ENCODE measurements around the gene RANGRF.

The RANGRF gene

DNA sequence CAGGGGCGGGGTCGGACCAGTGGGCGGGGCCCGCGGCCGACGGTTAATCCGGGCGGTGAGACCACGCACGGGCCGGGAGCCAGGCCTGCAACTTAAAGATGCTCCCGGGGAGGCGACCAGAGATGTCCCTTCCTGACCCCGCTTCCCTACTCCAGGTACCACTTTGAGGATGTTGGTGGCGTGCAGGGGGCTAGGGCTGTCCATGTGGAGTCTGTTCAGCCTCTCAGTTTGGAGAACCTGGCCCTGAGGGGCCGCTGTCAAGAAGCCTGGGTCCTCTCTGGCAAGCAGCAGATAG, 580 bp downstream of the RANGRF start:
- Histone ChIP-seq H2BK12ac (ENCODE audit: low read length in 2 of 2) (peak overlapping the region in 1 of 2 experiments; percentile 17), H3K79me1 (replicated peaks; ENCODE audit: low read length, poor library complexity, severe bottlenecking) (peaks cover 17% of the 10 kb centered on the region), H3K27me3 (ENCODE audit: control insufficient read depth in 1 of 2, insufficient read depth in 1 of 2, low read length in 2 of 2) (no peaks in the 10 kb centered on the region), H3K18ac (ENCODE audit: low read depth in 1 of 2, low read length in 2 of 2) (peak overlapping the region; percentile 35 to 78), H2BK120ac (ENCODE audit: low read depth, low read length) (no peak overlapping the region), H3K9ac (ENCODE audit: low read length) (peak overlapping the region; percentile 94), H2BK5ac (ENCODE audit: low read depth, low read length, poor library complexity, severe bottlenecking) (no peak overlapping the region), H4K91ac (ENCODE audit: low read length) (peak overlapping the region; percentile 52), H2BK15ac (ENCODE audit: low read depth, poor library complexity, severe bottlenecking) (no peak overlapping the region), H2AFZ (ENCODE audit: low read depth, low read length) (peak overlapping the region; percentile 67), H3K4me3 (ENCODE audit: insufficient read depth in 1 of 2, low read depth in 1 of 2, low read length in 2 of 2) (peak overlapping the region; percentile 83 to 86), H3K4me1 (ENCODE audit: control insufficient read depth, insufficient read depth, low read depth, low read length) (peaks cover 10% of the 10 kb centered on the region), H3K23ac (ENCODE audit: low read length in 2 of 2) (peak overlapping the region in 1 of 2 experiments; percentile 32), H2AK5ac (ENCODE audit: low read length, severe bottlenecking) (no peak overlapping the region), H4K8ac (ENCODE audit: low read length) (peak overlapping the region; percentile 45), H3K27ac (ENCODE audit: low read length, poor library complexity, severe bottlenecking) (no peak overlapping the region), H3K14ac (ENCODE audit: low read length in 2 of 2) (peak overlapping the region in 1 of 2 experiments; percentile 86), H3K4me2 (ENCODE audit: low read length, poor library complexity, severe bottlenecking) (peak overlapping the region; percentile 84), H3K4ac (ENCODE audit: low read depth in 1 of 2, low read length in 2 of 2) (peak overlapping the region in 1 of 2 experiments; percentile 64), H3K36me3 (ENCODE audit: control insufficient read depth in 1 of 2, insufficient read depth in 2 of 2, low read depth in 1 of 2, low read length in 2 of 2) (peaks cover 0 to 9% of the 10 kb centered on the region in 2 experiments), H3K9me3 (ENCODE audit: control insufficient read depth, low read length) (no peaks in the 10 kb centered on the region)
- no peak for DNase-seq
- 6% methylated on average over 10 of the region's 17 CpGs for WGBS

- WGBS, result 41% methylated on average over 3 of the region's 3 CpGs
- Histone ChIP-seq H3K4ac (ENCODE audit: low read depth in 1 of 2, low read length in 2 of 2) (no peak overlapping the region), H3K4me1 (ENCODE audit: control insufficient read depth, insufficient read depth, low read depth, low read length) (peaks cover 15% of the 10 kb centered on the region), H4K8ac (ENCODE audit: low read length) (no peak overlapping the region), H3K9me3 (ENCODE audit: control insufficient read depth, low read length) (no peaks in the 10 kb centered on the region), H2AK5ac (ENCODE audit: low read length, severe bottlenecking) (no peak overlapping the region), H3K23ac (ENCODE audit: low read length in 2 of 2) (no peak overlapping the region), H3K27me3 (ENCODE audit: control insufficient read depth in 1 of 2, insufficient read depth in 1 of 2, low read length in 2 of 2) (no peaks in the 10 kb centered on the region), H2BK12ac (ENCODE audit: low read length in 2 of 2) (no peak overlapping the region), H3K36me3 (ENCODE audit: control insufficient read depth in 1 of 2, insufficient read depth in 2 of 2, low read depth in 1 of 2, low read length in 2 of 2) (peaks cover 0 to 9% of the 10 kb centered on the region in 2 experiments), H2BK120ac (ENCODE audit: low read depth, low read length) (no peak overlapping the region), H2AFZ (ENCODE audit: low read depth, low read length) (no peak overlapping the region), H2BK5ac (ENCODE audit: low read depth, low read length, poor library complexity, severe bottlenecking) (no peak overlapping the region), H3K9ac (ENCODE audit: low read length) (peak overlapping the region; percentile 94), H3K79me1 (replicated peaks; ENCODE audit: low read length, poor library complexity, severe bottlenecking) (peaks cover 17% of the 10 kb centered on the region), H3K4me2 (ENCODE audit: low read length, poor library complexity, severe bottlenecking) (no peak overlapping the region), H3K4me3 (ENCODE audit: insufficient read depth in 1 of 2, low read depth in 1 of 2, low read length in 2 of 2) (peak overlapping the region in 1 of 2 experiments; percentile 86), H3K14ac (ENCODE audit: low read length in 2 of 2) (no peak overlapping the region), H2BK15ac (ENCODE audit: low read depth, poor library complexity, severe bottlenecking) (no peak overlapping the region), H3K27ac (ENCODE audit: low read length, poor library complexity, severe bottlenecking) (no peak overlapping the region), H4K91ac (ENCODE audit: low read length) (no peak overlapping the region), H3K18ac (ENCODE audit: low read depth in 1 of 2, low read length in 2 of 2) (no peak overlapping the region)
- no peak for DNase-seq
Observed at GRCh38 chr17:8290043-8290442, 1.6 kb downstream of the RANGRF start.

DNA sequence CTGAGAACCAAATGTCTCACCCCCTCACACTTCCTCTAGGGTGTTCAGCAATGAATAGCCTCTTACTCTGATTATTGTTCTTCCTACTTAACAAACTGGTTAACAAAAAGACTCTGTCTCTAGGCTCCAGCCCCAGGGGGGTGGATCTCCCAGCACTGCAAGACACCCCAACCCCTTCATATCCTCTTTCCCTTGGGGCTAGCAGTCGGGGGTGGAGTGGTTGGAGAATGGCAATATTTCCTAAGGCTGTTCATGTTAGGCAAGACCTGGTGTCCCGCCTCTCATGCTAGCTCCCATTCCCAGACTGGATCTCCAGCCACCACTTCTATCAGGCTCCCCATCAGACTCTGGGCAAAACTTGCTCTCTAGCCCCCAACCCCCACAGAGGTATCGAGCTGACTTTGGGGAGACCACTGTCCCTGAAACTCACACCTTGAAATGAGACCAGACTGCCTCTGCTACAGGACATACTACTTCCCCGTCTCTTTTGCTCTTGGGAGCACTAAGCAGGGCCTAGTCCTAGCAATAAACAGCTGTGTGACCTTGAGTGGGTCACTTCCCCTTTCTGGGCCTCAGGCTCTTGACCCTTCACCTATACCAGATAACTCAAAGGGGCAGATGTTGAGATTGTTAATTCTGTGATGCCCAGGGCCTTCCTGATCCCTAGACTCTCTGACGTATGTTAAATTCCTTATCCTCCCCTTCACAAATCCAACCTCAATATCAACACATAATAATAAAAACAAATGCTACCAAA, 4.3 kb downstream of the RANGRF start:
- H3K18ac ChIP-seq (ENCODE audit: low read depth in 1 of 2, low read length in 2 of 2), result no peak overlapping the region
- no peak overlapping the region for H2BK5ac ChIP-seq (ENCODE audit: low read depth, low read length, poor library complexity, severe bottlenecking)
- H2BK15ac ChIP-seq (ENCODE audit: low read depth, poor library complexity, severe bottlenecking), result no peak overlapping the region
- H3K23ac ChIP-seq (ENCODE audit: low read length in 2 of 2), result no peak overlapping the region
- no peak overlapping the region for H3K4me3 ChIP-seq (ENCODE audit: insufficient read depth in 1 of 2, low read depth in 1 of 2, low read length in 2 of 2)
- H4K8ac ChIP-seq (ENCODE audit: low read length), result no peak overlapping the region
- 71% methylated on average over 5 of the region's 5 CpGs for WGBS
- H2BK120ac ChIP-seq (ENCODE audit: low read depth, low read length), result no peak overlapping the region
- H3K27me3 ChIP-seq (ENCODE audit: control insufficient read depth in 1 of 2, insufficient read depth in 1 of 2, low read length in 2 of 2), result no peaks in the 10 kb centered on the region
- H3K36me3 ChIP-seq (ENCODE audit: control insufficient read depth in 1 of 2, insufficient read depth in 2 of 2, low read depth in 1 of 2, low read length in 2 of 2), result peaks cover 0 to 9% of the 10 kb centered on the region in 2 experiments
- no peak overlapping the region for H4K91ac ChIP-seq (ENCODE audit: low read length)
- H3K4ac ChIP-seq (ENCODE audit: low read depth in 1 of 2, low read length in 2 of 2), result no peak overlapping the region
- no peaks in the 10 kb centered on the region for H3K9me3 ChIP-seq (ENCODE audit: control insufficient read depth, low read length)
- no peak overlapping the region for H2BK12ac ChIP-seq (ENCODE audit: low read length in 2 of 2)
- H3K4me1 ChIP-seq (ENCODE audit: control insufficient read depth, insufficient read depth, low read depth, low read length), result peaks cover 14% of the 10 kb centered on the region
- no peak overlapping the region for H3K27ac ChIP-seq (ENCODE audit: low read length, poor library complexity, severe bottlenecking)
- H3K9ac ChIP-seq (ENCODE audit: low read length), result no peak overlapping the region
- no peak overlapping the region for H3K14ac ChIP-seq (ENCODE audit: low read length in 2 of 2)
- peaks cover 17% of the 10 kb centered on the region for H3K79me1 ChIP-seq (replicated peaks; ENCODE audit: low read length, poor library complexity, severe bottlenecking)
- peak; percentile 16 for DNase-seq
- H2AFZ ChIP-seq (ENCODE audit: low read depth, low read length), result no peak overlapping the region
- no peak overlapping the region for H2AK5ac ChIP-seq (ENCODE audit: low read length, severe bottlenecking)
- H3K4me2 ChIP-seq (ENCODE audit: low read length, poor library complexity, severe bottlenecking), result no peak overlapping the region

- Histone ChIP-seq H2BK120ac (ENCODE audit: low read depth, low read length) (no peak overlapping the region), H3K14ac (ENCODE audit: low read length in 2 of 2) (no peak overlapping the region), H3K79me1 (replicated peaks; ENCODE audit: low read length, poor library complexity, severe bottlenecking) (peaks cover 14% of the 10 kb centered on the region), H3K9ac (ENCODE audit: low read length) (no peak overlapping the region), H2AFZ (ENCODE audit: low read depth, low read length) (no peak overlapping the region), H2AK5ac (ENCODE audit: low read length, severe bottlenecking) (no peak overlapping the region), H2BK12ac (ENCODE audit: low read length in 2 of 2) (no peak overlapping the region), H4K91ac (ENCODE audit: low read length) (no peak overlapping the region), H3K27ac (ENCODE audit: low read length, poor library complexity, severe bottlenecking) (no peak overlapping the region), H2BK5ac (ENCODE audit: low read depth, low read length, poor library complexity, severe bottlenecking) (no peak overlapping the region), H3K4me3 (ENCODE audit: insufficient read depth in 1 of 2, low read depth in 1 of 2, low read length in 2 of 2) (peak overlapping the region in 1 of 2 experiments; percentile 83), H3K18ac (ENCODE audit: low read depth in 1 of 2, low read length in 2 of 2) (no peak overlapping the region), H3K4ac (ENCODE audit: low read depth in 1 of 2, low read length in 2 of 2) (no peak overlapping the region), H3K23ac (ENCODE audit: low read length in 2 of 2) (no peak overlapping the region), H3K4me2 (ENCODE audit: low read length, poor library complexity, severe bottlenecking) (no peak overlapping the region), H3K9me3 (ENCODE audit: control insufficient read depth, low read length) (no peaks in the 10 kb centered on the region), H4K8ac (ENCODE audit: low read length) (peak overlapping the region; percentile 55), H3K27me3 (ENCODE audit: control insufficient read depth in 1 of 2, insufficient read depth in 1 of 2, low read length in 2 of 2) (no peaks in the 10 kb centered on the region), H2BK15ac (ENCODE audit: low read depth, poor library complexity, severe bottlenecking) (no peak overlapping the region), H3K4me1 (ENCODE audit: control insufficient read depth, insufficient read depth, low read depth, low read length) (peaks cover 8% of the 10 kb centered on the region), H3K36me3 (ENCODE audit: control insufficient read depth in 1 of 2, insufficient read depth in 2 of 2, low read depth in 1 of 2, low read length in 2 of 2) (peaks cover 0 to 9% of the 10 kb centered on the region in 2 experiments)
- WGBS, result 98% methylated on average over 9 of the region's 9 CpGs
- no peak for DNase-seq
Observed at GRCh38 chr17:8294361-8294760, 5.9 kb downstream of the RANGRF start.

Measured in mesenchymal stem cell (in vitro differentiated cells and primary cell).